ENCODE results near the gene ARHGAP19. TPM values are rescaled to one million over a fixed set of nuclear protein-coding genes. Genes with fewer than 3 reads are reported as not detected.

The ARHGAP19 gene
- total RNA-seq, 1 donor from 2014 or later, result 4.1 TPM

DNA sequence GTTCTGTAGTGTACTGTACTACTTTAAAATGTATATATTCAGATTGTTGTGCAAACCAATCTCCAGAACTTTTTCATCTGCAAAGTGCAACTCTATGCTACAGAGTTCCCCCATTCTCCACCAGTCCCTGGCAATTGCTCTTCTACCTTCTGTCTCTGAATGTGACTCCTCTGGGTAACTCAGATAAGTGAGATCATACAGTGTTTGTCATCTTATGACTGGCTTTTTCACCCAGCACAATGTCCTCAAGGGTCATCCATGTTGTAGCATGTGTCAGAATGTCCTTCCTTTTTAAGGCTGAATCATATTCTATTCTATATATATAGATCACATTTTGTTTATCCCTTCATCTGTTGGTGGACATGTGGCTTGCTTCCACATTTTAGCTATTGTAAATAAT is 117.5 kb downstream of the ARHGAP19 start:
- no peak for DNase-seq (ENCODE audit: low spot score)
- no peak for ATAC-seq

DNA sequence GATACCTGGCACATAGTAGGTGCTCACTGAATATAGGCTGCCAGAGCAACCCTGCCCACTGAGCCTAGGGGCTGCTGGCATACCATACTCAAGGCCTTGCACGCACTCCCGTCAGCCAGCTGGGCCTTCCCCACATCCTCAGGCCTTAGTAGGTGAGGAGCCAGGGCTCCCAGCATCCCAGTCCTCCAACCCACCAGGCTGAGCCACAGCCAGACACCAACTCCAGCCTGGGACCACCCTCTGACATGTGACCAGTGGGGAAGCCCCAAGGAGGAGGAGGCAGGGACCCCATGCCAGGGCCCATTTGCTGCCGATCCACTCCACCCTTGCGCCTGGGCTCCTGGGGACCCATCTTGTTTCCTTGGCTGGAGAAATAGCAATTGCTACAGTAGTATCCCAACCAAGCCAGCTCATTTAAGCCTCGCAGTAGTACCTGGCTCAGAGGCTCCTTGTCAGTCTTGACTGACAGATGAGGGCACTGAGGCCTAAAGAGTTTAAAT is 118.1 kb downstream of the ARHGAP19 start:
- DNase-seq (ENCODE audit: low spot score), result no peak
- no peak for ATAC-seq

DNA sequence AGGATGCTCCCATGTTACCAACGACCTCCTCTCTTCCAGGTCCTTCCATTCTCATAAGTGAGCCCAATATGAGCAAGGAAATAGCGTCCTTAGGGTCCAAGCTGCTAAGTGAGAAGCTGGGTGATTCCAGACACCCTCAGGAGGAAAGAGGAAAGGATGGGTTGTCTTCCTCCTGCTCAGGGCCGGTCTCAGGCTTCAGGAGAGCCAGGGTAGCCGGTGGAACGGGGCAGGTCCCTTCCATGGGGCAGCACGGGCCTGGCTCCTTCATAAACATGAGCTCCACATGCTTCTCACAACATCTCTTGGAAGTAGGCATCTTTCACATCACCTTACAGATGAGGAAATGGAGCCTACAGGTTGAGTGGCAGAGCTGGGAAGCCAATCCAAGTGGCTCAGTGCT is 119.4 kb downstream of the ARHGAP19 start:
- DNase-seq (ENCODE audit: low spot score) (no peak), ATAC-seq (no peak)

Other genes with a start within 250 kb of the ARHGAP19 start
- gene SLIT1, start 106.7 kb downstream of the ARHGAP19 start, total RNA-seq, result 0.08 TPM
- 10.0 TPM for gene FRAT1, start 26.6 kb upstream of the ARHGAP19 start, total RNA-seq
- gene FRAT2, start 42.1 kb upstream of the ARHGAP19 start, total RNA-seq, result 10.3 TPM
- 7.0 TPM for gene RRP12, start 108.7 kb upstream of the ARHGAP19 start, total RNA-seq
- 151 TPM for gene PGAM1, start 133.6 kb upstream of the ARHGAP19 start, total RNA-seq
- 10.3 TPM for gene EXOSC1, start 153.4 kb upstream of the ARHGAP19 start, total RNA-seq
- 25.2 TPM for gene ZDHHC16, start 153.5 kb upstream of the ARHGAP19 start, total RNA-seq
- 20.7 TPM for gene MMS19, start 205.8 kb upstream of the ARHGAP19 start, total RNA-seq
- 7.1 TPM for gene UBTD1, start 206.3 kb upstream of the ARHGAP19 start, total RNA-seq

Data from left lobe of liver (tissue), 2 donors.